Measurements from ENCODE around the gene ARHGEF1. TPM values are rescaled to one million over a fixed set of nuclear protein-coding genes. Genes with fewer than 3 reads are reported as not detected.
A peak's percentile ranks its signal among the peaks of the same experiment; 100 is the strongest.

Gene ARHGEF1
- total RNA-seq, 1 donor from 2014 or later = 70.5 TPM

GRCh38 chr19:41940731-41941409 is 57.9 kb downstream of the ARHGEF1 start:
- DNase-seq (ENCODE audit: low spot score) = no peak
- Mint-ChIP-seq H3K27me3 (ENCODE audit: low read depth) (peaks cover 7% of the 10 kb centered on the region), H3K27ac (ENCODE audit: unreplicated experiment) (peak overlapping the region; percentile 73), H3K9me3 (ENCODE audit: low read depth) (no peaks in the 10 kb centered on the region), H3K36me3 (ENCODE audit: low read depth) (no peaks in the 10 kb centered on the region), H3K4me3 (ENCODE audit: unreplicated experiment) (peak overlapping the region; percentile 85), H3K4me1 (ENCODE audit: low read depth) (peaks cover 7% of the 10 kb centered on the region)
- peak; percentile 7 for TF ChIP-seq CTCF (IDR thresholded peaks at IDR 0.05)

GRCh38 chr19:41941410-41942202 is 58.6 kb downstream of the ARHGEF1 start:
- Mint-ChIP-seq H3K4me3 (ENCODE audit: unreplicated experiment) (peak overlapping the region; percentile 85), H3K27me3 (ENCODE audit: low read depth) (peaks cover 3% of the 10 kb centered on the region), H3K9me3 (ENCODE audit: low read depth) (no peaks in the 10 kb centered on the region), H3K27ac (ENCODE audit: unreplicated experiment) (no peak overlapping the region), H3K4me1 (ENCODE audit: low read depth) (peaks cover 7% of the 10 kb centered on the region), H3K36me3 (ENCODE audit: low read depth) (no peaks in the 10 kb centered on the region)
- no peak for TF ChIP-seq CTCF (IDR thresholded peaks at IDR 0.05)
- no peak for DNase-seq (ENCODE audit: low spot score)

- peaks cover 7% of the 10 kb centered on the region for H3K4me1 Mint-ChIP-seq (ENCODE audit: low read depth)
- no peak for TF ChIP-seq CTCF (IDR thresholded peaks at IDR 0.05)
- DNase-seq (ENCODE audit: low spot score) = no peak
- no peak overlapping the region for H3K4me3 Mint-ChIP-seq (ENCODE audit: unreplicated experiment)
- H3K36me3 Mint-ChIP-seq (ENCODE audit: low read depth) = no peaks in the 10 kb centered on the region
- no peaks in the 10 kb centered on the region for H3K9me3 Mint-ChIP-seq (ENCODE audit: low read depth)
- no peaks in the 10 kb centered on the region for H3K27me3 Mint-ChIP-seq (ENCODE audit: low read depth)
- no peak overlapping the region for H3K27ac Mint-ChIP-seq (ENCODE audit: unreplicated experiment)
Observed at GRCh38 chr19:41944336-41944735, 61.4 kb downstream of the ARHGEF1 start.

- no peaks in the 10 kb centered on the region for H3K9me3 Mint-ChIP-seq (ENCODE audit: low read depth)
- H3K4me3 Mint-ChIP-seq (ENCODE audit: unreplicated experiment) = no peak overlapping the region
- no peak for TF ChIP-seq CTCF (IDR thresholded peaks at IDR 0.05)
- peaks cover 7% of the 10 kb centered on the region for H3K4me1 Mint-ChIP-seq (ENCODE audit: low read depth)
- H3K36me3 Mint-ChIP-seq (ENCODE audit: low read depth) = no peaks in the 10 kb centered on the region
- no peak for DNase-seq (ENCODE audit: low spot score)
- H3K27me3 Mint-ChIP-seq (ENCODE audit: low read depth) = no peaks in the 10 kb centered on the region
- H3K27ac Mint-ChIP-seq (ENCODE audit: unreplicated experiment) = no peak overlapping the region
Observed at GRCh38 chr19:41945135-41945766, 62.3 kb downstream of the ARHGEF1 start.

- TF ChIP-seq CTCF (IDR thresholded peaks at IDR 0.05) = no peak
- Mint-ChIP-seq H3K27ac (ENCODE audit: unreplicated experiment) (no peak overlapping the region), H3K36me3 (ENCODE audit: low read depth) (no peaks in the 10 kb centered on the region)
Observed at GRCh38 chr19:41947091-41947490, 64.1 kb downstream of the ARHGEF1 start.

More at GRCh38 chr19:41947091-41947490, 64.1 kb downstream of the ARHGEF1 start:
- Mint-ChIP-seq H3K27me3 (ENCODE audit: low read depth) (no peaks in the 10 kb centered on the region), H3K4me3 (ENCODE audit: unreplicated experiment) (no peak overlapping the region), H3K9me3 (ENCODE audit: low read depth) (no peaks in the 10 kb centered on the region), H3K4me1 (ENCODE audit: low read depth) (peaks cover 5% of the 10 kb centered on the region)
- DNase-seq (ENCODE audit: low spot score) = no peak
